ENCODE data around the gene STXBP2.

The STXBP2 gene

DNA sequence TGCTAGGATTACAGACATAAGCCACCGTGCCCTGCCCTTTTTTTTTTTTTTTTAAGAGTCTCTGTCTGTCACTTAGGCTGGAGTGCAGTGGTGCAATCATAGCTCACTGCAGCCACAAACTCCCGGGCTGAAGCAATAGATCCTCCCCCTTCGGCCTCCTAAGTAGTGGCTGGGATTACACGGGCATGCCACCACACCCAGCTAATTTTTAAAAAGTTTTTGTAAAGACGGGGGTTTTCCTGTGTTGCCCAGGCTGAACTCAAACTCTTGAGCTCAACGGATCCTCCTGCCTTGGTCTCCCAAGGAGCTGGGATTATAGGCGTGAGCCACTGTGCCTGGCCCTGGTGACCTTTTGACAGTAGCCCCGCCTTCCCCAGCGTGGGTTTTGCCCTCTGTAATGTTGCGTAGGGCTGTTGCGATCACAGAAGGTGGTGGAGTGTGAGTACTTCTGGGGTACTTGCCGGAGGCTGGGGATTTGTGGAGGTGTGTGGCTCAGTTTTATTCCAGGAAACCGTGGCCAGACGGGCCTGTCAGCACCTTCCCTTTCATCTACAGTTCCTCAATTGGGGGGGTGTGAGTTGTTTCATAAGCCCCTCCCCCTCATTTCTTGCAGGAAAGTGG is 20.3 kb downstream of the STXBP2 start:
- no peak for DNase-seq

DNA sequence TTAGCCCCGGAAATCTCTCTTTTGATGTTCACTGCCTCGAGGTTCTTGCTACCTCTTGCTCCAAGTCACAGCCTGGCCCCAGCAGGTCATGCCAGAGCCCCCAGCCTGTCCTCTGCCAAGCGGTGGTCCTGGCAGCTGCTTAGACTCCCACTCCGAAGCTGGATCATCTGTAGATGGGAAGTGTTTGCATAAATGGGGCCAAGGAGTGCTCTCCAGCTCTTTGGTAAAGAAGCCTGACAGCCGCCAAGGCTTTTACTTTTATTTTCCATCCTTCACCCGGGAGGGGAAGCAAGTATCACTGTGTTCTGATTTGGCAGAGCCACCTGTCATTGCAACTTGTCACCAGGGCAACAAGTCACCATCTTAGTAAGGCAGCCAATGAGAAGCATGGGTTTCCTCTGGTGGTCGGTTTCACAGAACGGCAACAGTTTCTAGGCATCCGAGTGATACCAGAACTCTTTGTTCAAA is 21.3 kb downstream of the STXBP2 start:
- DNase-seq = no peak

DNA sequence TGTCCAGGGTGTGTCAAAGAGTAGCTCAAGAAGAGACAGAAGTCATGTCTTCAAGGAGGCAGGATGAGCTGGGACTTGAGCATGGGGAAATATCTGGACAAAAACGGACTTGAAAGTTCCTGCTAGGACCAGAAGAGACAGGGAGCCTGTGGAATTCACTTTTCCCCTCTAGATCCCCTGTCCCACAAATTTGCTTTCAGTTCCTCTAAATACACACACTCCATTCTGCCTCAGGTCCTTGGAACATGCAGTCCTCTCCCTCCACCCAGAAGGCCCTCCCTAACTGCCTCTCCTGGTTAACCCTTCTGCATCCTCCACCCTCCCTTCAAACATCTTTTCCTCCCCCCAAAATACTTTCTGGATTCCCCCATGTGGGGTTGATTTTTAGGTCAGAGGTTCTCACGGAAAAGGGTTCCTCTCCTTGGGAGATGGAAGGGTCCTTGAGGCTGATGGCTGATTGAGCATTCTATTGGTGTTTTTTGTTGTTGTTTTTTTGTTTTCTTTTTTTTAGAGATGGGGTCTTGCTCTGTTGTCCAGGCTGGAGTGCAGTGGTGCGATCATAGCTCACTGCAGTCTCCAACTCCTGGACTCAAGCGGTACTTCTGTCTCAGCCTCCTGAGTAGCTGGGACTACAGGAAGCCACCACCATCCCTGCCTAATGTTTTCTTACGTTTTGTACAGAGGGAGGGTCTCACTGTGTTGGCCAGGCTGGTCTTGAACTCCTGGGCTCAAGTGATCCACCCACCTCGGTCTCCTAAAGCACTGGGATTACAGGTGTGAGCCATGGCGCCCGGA is 25.0 kb downstream of the STXBP2 start:
- no peak for DNase-seq

DNA sequence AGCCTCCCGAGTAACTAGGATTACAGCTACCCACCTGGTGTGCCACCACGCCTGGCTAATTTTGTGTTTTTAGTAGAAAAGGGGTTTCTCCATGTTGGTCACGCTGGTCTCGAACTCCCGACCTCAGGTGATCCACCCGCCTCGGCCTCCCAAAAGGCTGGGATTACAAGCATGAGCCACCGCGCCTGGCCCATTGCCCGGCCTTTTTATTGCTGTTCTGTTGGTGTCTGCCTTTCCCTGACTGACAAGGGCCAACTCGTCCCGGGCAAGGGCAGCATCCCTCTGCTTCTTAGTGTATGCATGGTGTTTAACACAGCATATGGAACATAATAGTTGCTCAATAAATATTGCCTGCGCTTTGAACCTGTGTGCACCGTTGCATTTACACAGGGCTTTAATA is 25.7 kb downstream of the STXBP2 start:
- no peak for DNase-seq

DNA sequence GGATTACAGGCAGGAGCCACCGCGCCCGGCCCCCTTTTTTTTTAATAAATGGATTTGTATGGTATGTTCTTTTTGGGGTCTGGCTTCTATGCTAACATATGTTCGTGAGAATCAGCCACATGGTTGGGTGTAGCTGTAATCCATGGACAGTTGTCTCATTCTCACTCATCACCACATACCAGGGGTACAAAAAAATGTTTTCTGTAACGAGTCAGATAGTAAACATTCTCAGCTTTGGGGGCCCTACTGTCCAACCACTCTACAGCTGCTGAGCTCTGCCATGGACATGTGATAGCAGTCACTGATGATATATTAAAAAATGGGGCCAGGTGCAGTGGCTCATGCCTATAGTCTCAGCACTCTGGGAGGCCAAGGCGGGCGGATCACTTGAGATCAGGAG is 26.8 kb downstream of the STXBP2 start:
- DNase-seq = no peak

DNA sequence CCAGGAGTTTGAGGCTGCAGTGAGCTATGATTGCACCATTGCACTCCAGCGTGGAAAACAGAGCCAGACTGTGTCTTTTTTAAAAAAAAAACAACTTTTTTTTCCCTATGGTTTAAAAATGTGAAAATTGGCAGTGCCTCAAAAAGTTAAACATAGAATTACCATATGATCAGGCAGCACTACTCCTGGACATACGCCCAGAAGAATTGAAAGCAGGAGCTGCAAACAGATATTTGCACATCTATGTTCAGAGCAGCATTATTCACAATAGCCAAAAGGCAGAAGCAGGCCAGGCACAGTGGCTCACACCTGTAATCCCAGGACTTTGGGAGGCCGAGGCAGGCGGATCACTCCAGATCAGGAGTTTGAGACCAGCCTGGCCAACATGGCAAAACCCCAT is 28.2 kb downstream of the STXBP2 start:
- DNase-seq = no peak

DNA sequence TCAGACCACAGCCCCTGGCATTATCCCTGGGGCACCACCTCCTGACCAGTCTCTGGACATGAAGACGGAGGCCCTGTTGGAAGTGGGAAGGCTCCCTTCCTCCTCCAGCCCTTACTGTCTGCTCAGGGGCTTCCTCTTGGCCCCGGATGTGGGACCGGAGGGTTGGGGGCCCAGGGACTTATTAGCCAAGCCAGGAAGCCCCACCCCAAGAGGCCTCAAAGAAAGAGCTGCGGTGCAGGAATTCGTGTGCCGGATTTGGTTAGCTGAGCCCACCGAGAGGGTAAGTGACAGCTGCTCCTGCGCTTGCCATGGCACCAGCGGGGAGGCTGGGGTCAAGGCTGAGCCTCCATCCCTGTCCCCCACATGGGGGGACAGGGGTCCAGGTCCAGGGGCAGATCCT is 31.9 kb downstream of the STXBP2 start, which contains the start of gene RETN:
Gene RETN (plus strand): TSS at position 208 of the 400 bp plus-strand sequence. CDS start 278 bp downstream, outside the sequence.
- DNase-seq = no peak

DNA sequence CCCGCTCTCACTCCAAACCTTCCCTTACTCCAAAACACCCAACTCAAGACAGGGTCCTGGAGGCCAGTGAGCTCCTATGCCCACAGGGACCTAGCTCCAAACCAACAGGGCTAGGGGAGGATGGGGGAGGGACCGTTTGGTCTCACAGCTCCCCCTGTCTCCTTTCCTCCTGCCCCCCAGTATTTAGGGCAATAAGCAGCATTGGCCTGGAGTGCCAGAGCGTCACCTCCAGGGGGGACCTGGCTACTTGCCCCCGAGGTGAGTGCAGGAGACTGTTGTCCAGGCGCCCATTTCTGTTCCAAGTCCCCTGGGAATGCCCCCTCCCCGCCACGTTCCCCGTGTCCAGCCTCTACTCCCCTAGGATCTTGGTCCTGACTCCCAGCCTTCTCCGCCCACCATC is 32.7 kb downstream of the STXBP2 start:
- no peak for DNase-seq

DNA sequence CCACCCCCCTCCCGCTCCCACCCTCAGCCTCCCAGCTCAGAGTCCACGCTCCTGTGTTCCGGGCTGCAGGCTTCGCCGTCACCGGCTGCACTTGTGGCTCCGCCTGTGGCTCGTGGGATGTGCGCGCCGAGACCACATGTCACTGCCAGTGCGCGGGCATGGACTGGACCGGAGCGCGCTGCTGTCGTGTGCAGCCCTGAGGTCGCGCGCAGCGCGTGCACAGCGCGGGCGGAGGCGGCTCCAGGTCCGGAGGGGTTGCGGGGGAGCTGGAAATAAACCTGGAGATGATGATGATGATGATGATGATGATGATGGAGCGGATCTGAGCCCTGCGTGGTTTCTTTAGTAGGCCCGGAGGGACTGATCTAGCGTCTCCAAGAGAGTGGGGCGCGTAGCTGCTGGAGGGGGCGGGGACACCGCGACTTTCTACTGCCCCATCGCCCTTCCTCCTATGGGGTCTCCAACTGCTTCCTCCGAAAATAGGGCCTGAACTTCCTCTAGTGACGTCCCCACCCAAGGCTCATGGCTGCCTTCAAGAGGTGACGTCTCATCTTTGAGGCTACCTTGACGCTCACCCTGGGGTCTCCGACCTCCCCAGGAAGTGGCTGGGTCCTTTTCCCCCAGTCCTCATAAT is 33.4 kb downstream of the STXBP2 start:
- DNase-seq = no peak

DNA sequence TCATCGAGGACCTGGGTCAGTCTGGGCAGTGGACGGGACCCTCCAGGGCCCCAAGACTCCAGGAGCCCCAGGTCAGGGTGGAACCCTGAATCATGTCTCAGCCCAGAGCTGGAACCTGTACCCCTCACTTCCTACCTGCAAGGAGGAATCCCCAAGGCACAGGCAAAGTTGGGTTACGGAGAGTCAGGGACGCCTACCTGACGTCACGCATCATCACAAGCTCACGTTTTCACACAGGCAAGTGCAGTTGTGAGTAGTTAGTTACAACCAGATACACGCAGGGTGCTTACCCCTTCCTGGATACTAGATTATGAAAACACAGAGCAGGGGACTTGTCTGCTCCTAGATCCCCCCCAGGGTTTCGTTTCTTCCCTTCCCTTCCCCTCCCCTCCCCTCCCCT is 33.9 kb downstream of the STXBP2 start:
- no peak for DNase-seq

DNA sequence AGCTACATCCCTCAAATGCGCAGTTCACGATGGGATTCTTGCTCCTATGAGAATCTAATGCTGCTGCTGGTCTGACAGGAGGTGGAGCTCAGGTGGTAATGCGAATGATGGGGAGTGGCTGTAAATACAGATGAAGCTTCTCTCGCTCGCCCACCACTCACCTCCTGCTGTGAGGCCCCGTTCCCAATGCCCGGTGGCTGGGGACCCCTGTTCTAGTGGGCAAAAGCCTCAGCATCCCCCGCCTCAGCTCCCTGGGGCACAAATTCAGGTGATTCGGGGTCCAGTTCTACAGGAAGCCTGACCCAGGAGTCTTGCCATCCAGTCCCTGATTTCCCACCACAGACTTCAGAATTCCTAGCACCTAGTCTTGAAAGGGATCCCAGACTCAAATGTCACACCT is 35.6 kb downstream of the STXBP2 start:
- no peak for DNase-seq

DNA sequence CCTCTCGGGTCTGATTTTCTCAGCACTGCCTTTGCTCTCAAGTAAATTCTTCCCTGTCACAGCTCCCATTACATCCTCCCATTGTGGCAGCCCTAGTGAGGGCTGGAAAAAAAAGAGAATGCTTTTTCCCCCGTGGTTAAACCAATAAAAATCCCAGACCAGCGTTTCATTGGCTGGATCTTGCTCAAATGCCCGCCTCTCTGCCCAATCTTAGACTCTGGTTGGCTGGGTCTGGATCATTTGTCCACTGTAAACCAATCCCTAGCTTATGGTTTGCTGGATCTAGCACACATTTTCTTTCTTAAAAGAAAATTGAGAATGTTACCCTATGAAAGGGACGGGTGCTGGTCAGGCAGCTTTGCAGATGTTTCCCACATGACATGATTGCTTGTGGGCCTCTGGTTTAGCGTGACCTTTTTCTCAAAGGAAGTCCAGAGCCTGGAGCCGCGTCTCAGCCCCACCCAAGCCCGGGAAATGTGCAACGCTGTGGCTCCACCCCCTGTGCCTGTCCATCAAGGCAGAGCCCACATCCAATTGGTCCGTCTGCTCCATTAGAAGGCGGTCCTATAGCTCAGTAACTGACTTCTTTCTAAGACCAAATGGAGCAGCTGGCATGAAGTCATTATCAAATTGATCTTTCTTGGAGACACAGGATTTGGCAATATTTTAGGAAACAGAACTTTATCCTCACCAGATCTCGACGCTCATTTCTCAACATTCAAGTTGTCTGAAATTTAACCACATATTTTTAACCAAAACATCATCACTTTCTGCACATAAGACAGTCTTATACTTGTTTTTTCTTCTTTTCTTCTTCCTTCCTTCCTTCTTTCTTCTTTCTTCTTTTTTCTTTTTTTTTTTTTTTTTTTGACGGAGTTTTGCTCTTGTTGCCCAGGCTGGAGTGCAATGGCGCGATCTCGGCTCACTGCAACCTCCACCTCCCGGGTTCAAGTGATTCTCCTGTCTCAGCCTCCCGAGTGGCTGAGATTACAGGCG is 37.4 kb downstream of the STXBP2 start:
- peak; percentile 42 for DNase-seq

DNA sequence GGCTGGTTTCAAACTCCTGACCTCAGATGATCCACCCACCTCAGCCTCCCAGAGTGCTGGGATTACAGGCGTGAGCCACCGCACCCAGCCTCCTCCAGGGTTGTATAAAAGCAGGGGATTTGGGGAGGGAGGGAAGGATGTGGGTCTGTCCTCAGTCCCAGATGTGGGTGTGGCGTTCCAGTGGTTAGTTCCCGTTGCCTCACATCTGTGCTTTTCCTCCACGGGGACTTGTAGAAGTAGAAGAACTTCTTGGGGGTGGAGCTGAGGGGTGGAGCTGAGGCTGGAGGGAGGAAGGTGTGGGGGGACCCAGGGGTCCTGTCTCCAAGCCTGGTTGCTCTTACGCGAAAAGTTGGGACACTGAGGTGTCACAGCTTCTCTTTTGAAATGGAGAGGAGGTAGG is 39.5 kb downstream of the STXBP2 start:
- no peak for DNase-seq

DNA sequence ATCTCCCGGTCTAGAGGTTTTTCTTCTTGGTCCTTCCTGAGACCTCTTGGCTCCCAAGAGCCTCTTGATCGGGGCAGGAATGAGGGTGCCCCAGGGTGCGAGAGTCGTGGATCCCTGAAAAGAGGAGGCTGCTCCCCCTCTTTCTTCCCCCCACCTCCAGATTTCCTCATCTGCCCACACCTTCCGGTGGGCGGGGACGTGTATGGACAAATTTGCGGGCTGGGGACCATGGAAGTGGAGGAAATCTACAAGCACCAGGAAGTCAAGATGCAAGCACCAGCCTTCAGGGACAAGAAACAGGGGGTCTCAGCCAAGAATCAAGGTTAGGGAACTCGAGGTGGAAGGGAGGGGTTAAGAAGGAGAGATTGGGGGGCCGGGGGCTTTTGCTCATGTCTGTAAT is 39.9 kb downstream of the STXBP2 start, which contains the start of gene MCEMP1:
Gene MCEMP1 (plus strand): TSS at position 237 of the 400 bp plus-strand sequence. CDS start 31 bp downstream, at position 268.
- no peak for DNase-seq

DNA sequence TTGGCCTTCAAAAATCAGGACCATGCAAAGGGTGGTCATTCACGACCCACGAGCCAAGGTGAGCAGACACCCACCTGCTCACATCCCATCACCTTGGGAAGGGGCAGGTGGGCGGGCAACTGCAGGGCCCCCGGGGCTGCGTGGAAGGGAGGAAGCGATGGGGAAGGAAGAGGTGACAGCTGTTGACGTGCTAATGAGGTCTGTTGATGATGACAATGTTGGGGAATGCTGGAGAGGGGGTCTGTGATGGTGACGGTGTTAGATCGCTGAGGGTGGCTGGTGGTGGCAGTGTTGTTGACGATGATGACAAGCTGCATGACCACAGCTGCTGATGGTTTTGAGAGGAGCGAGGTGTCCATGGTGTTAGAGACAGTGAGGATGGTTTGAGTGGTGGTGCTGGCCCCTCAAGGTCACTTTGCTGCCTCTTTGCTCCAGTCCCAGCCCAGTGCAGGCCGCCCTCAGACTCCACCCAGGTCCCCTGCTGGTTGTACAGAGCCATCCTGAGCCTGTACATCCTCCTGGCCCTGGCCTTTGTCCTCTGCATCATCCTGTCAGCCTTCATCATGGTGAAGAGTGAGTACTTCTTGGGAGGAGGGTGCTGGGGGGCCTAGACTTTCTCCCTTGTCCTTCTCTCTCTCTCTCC is 40.9 kb downstream of the STXBP2 start:
- no peak for DNase-seq

DNA sequence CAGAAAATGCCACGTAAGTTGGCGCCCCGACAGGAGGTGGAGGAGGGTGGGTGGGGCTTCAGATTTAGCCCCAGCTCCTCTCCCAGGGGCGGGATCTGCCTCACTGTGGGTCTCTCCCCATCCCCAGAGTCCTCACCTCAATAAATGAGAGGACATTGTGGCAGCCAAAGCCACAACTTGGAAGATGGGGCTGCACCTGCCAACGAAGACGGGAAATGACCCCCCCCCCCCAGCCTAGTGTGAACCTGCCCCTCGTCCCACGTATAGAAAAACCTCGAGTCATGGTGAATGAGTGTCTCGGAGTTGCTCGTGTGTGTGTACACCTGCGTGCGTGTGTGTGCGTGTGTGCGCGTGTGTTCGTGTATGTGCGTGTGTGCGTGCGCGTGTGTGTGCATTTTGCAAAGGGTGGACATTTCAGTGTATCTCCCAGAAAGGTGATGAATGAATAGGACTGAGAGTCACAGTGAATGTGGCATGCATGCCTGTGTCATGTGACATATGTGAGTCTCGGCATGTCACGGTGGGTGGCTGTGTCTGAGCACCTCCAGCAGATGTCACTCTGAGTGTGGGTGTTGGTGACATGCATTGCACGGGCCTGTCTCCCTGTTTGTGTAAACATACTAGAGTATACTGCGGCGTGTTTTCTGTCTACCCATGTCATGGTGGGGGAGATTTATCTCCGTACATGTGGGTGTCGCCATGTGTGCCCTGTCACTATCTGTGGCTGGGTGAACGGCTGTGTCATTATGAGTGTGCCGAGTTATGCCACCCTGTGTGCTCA is 42.3 kb downstream of the STXBP2 start:
- peak; percentile 31 for DNase-seq

DNA sequence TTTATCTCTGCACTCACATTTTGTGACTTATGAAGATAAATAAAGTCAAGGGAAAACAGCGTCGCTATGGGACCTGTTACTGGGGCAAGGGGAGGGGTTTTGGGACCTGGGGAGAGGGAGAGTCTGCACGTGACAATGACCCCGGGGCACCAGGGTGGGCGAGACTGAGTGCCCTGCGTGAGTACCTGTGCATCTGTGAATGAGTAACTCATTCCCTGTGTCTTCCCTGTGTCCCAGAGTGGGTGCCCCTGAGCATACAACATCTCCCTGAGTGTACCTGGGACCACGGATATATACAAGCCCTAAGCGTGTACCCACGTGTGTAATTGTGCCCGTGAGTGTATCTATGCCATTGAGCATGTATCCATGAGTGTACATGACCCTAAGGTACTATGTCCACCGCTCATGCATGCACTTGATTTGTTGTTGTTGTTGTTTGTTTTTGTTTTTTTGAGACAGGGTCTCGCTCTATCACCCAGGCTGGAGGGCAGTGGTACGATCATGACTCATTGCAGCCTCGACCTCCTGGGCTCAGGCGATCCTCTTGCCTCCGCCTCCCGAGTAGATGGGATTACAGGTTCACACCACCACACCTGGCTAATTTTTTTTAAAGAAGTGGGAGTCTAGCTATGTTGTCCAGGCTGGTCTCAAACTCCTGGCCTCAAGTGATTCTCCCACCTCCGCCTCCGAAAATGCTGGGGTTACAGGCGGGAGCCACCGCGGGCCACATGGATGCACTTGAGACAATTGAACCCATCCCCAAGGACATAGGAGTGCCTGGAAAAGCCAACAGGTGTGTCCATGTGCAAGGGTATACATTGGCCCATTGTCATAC is 43.1 kb downstream of the STXBP2 start:
- no peak for DNase-seq

DNA sequence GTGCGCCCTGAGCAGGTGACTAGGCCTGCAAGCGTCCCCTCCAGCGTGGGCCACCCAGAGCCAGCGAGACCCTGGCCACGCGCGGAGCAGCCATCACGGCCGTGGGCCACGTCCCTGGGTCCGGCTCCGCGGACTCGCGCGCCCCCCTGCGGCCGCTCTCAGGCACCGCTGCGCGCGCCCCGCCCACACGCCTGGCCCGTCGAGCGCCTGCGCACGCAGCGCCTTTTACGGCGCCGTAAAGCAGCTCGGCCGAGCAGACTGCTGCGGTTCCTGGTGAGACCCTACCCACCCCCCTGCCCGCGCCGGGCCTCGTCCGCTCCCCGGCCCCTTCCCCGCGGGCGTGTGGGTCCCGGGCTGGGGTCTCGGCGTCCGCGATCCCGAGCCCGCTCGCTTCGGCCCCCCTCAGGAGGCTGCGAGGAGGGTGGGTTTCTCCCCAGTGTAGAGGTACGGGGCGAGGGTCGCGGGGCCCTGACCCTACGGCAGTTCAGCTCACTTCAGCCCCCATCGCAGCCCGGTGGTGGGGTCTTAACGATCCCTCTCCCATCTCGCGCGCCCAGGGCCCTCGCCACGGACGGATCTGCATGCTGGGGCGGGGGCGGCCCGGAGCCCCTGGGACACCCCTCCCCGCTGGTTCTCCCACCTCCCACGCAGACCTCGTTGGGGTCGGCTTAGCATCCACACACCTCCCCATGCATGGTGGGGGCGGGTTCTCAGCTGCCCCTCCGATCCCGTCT is 43.9 kb downstream of the STXBP2 start, which contains the start of gene TRAPPC5:
Gene TRAPPC5 (plus strand): TSS at position 228 of the 734 bp plus-strand sequence. CDS start 1,421 bp downstream, outside the sequence.
- DNase-seq = peak; percentile 67

All from NCI-H146 (cell line).